ENCODE results near the gene GNAQ. TPM values are rescaled to one million over a fixed set of nuclear protein-coding genes. Genes with fewer than 3 reads are reported as not detected.

Gene GNAQ
- total and polyA plus RNA-seq, 3 donors from 2014 or later, result 23.5 to 42.9 (median 39.4) TPM

- Histone ChIP-seq H3K9me3 (no peaks in the 10 kb centered on the region), H3K4me1 (no peaks in the 10 kb centered on the region), H3K27ac (no peak overlapping the region), H3K36me3 (ENCODE audit: low read depth, missing control alignments) (no peaks in the 10 kb centered on the region), H3K4me3 (no peak overlapping the region), H3K27me3 (no peaks in the 10 kb centered on the region)
- DNase-seq, result no peak
- intact Hi-C loops (cut with DNase I; ENCODE audit: low total_unique reads), result no loop called here
- WGBS, 2 donors, result 87 to 100% methylated on average over 2 of the region's 2 CpGs
- TF ChIP-seq POLR2A (IDR thresholded peaks at IDR 0.05), result no peak
Observed at GRCh38 chr9:77901771-77902170, 129.8 kb downstream of the GNAQ start.

- TF ChIP-seq CTCF (IDR thresholded peaks at IDR 0.05), result no peak
- no peak for TF ChIP-seq POLR2A (IDR thresholded peaks at IDR 0.05)
- Histone ChIP-seq H3K9me3 (no peaks in the 10 kb centered on the region), H3K27me3 (no peaks in the 10 kb centered on the region), H3K36me3 (ENCODE audit: low read depth, missing control alignments) (no peaks in the 10 kb centered on the region), H3K27ac (no peak overlapping the region), H3K4me3 (no peak overlapping the region), H3K4me1 (no peaks in the 10 kb centered on the region)
- intact Hi-C loops (cut with DNase I; ENCODE audit: low total_unique reads), result no loop called here
- DNase-seq, result no peak
- 92 to 97% methylated on average over 3 of the region's 3 CpGs for WGBS, 2 donors
Observed at GRCh38 chr9:77901018-77901417, 130.6 kb downstream of the GNAQ start.

- intact Hi-C loops (cut with DNase I; ENCODE audit: low total_unique reads), result no loop called here
- DNase-seq, result no peak
- Histone ChIP-seq H3K4me1 (no peaks in the 10 kb centered on the region), H3K27me3 (no peaks in the 10 kb centered on the region), H3K27ac (no peak overlapping the region), H3K9me3 (no peaks in the 10 kb centered on the region), H3K4me3 (no peak overlapping the region), H3K36me3 (ENCODE audit: low read depth, missing control alignments) (no peaks in the 10 kb centered on the region)
- TF ChIP-seq POLR2A (IDR thresholded peaks at IDR 0.05), result no peak
- no peak for TF ChIP-seq CTCF (IDR thresholded peaks at IDR 0.05)
- 87 to 96% methylated on average over 6 of the region's 6 CpGs for WGBS, 2 donors
Observed at GRCh38 chr9:77899679-77900354, 131.8 kb downstream of the GNAQ start.

- 75 to 78% methylated on average over 3 of the region's 3 CpGs for WGBS, 2 donors
- Histone ChIP-seq H3K4me1 (no peaks in the 10 kb centered on the region), H3K27me3 (no peaks in the 10 kb centered on the region), H3K4me3 (no peak overlapping the region), H3K36me3 (ENCODE audit: low read depth, missing control alignments) (no peaks in the 10 kb centered on the region), H3K9me3 (no peaks in the 10 kb centered on the region), H3K27ac (no peak overlapping the region)
- no peak for DNase-seq
- intact Hi-C loops (cut with DNase I; ENCODE audit: low total_unique reads), result no loop called here
- no peak for TF ChIP-seq POLR2A (IDR thresholded peaks at IDR 0.05)
- TF ChIP-seq CTCF (IDR thresholded peaks at IDR 0.05), result no peak
Observed at GRCh38 chr9:77898864-77899263, 132.7 kb downstream of the GNAQ start.

- Histone ChIP-seq H3K4me3 (no peak overlapping the region), H3K36me3 (ENCODE audit: low read depth, missing control alignments) (no peaks in the 10 kb centered on the region), H3K27me3 (no peaks in the 10 kb centered on the region), H3K27ac (no peak overlapping the region), H3K9me3 (no peaks in the 10 kb centered on the region), H3K4me1 (no peaks in the 10 kb centered on the region)
- intact Hi-C loops (cut with DNase I; ENCODE audit: low total_unique reads), result no loop called here
- 56 to 70% methylated on average over 8 of the region's 8 CpGs for WGBS, 2 donors
- DNase-seq, result no peak
- peak in 1 of 3 experiments; percentile 9 for TF ChIP-seq CTCF (IDR thresholded peaks at IDR 0.05)
- TF ChIP-seq POLR2A (IDR thresholded peaks at IDR 0.05), result no peak
Observed at GRCh38 chr9:77896938-77897667, 134.5 kb downstream of the GNAQ start.

Data from testis (tissue), 3 donors.